ENCODE results near the gene URAD. TPM values are rescaled to one million over a fixed set of nuclear protein-coding genes. Genes with fewer than 3 reads are reported as not detected.

The URAD gene
- total RNA-seq, 1 donor from 2014 or later, result not detected

- DNase-seq (ENCODE audit: low spot score) (no peak), ATAC-seq (no peak)
- intact Hi-C loops (cut with DNase I), result no loop called here
Measured at GRCh38 chr13:27928805-27929753, 59.4 kb downstream of the URAD start.

GRCh38 chr13:27928353-27928804 lies 60.1 kb downstream of the URAD start:
- intact Hi-C loops (cut with DNase I), result no loop called here
- ATAC-seq, result no peak

More at GRCh38 chr13:27928353-27928804, 60.1 kb downstream of the URAD start:
- DNase-seq (ENCODE audit: low spot score), result no peak

Other genes starting within 250 kb of the URAD start
- gene GSX1, start 196.2 kb downstream of the URAD start, total RNA-seq, result not detected
- not detected for gene PDX1, start 68.7 kb downstream of the URAD start, total RNA-seq
- gene CDX2, start 19.4 kb downstream of the URAD start, total RNA-seq, result not detected
- gene FLT3, start 111.9 kb upstream of the URAD start, total RNA-seq, result 0.22 TPM
- gene PAN3, start 149.9 kb upstream of the URAD start, total RNA-seq, result 54.0 TPM